AG04450 (cell line): ENCODE results near the gene RRAS2. TPM values are rescaled to one million over a fixed set of nuclear protein-coding genes. Genes with fewer than 3 reads are reported as not detected.

Source experiments
- CTCF ChIA-PET: fragments of 300-600, 350-600 bp; formaldehyde crosslinking; extraction: SDS; loops from one replicate; lab custom pipeline; 2022; ENCODE audit warnings: antibody characterized with exemption, inconsistent platforms; lab: Charles Lee
- POLR2A ChIA-PET: fragments of 350-600 bp; formaldehyde crosslinking; extraction: SDS; loops from one replicate; lab custom pipeline; 2021; ENCODE audit warnings: antibody characterized with exemption, inconsistent platforms; lab: Yijun Ruan, JAX
- DNase-seq: peaks from one replicate; pipeline ENCODE4 v3.0.0-alpha.2; 2011; ENCODE audit warnings: low read depth, low spot score
- H3K27ac ChIP-seq: one replicate; pipeline ENCODE4 v1.5.1; 2012; ENCODE audit warnings: low read depth, low read length, control low read depth
- H3K27me3 ChIP-seq: one replicate; pipeline ENCODE4 v1.6.0; 2012; ENCODE audit warnings: low read length; ENCODE audit not compliant: control insufficient read depth, insufficient read depth
- H3K4me3 ChIP-seq: 2 replicates; pipeline ENCODE4 v1.5.1; 2011; ENCODE audit warnings: mild to moderate bottlenecking, low read depth, low read length, control low read depth
- H3K9me3 ChIP-seq: 2 replicates; pipeline ENCODE4 v1.5.1; 2012; ENCODE audit warnings: low read length; ENCODE audit not compliant: control insufficient read depth, insufficient read depth
- polyA plus RNA-seq: library from polyadenylated mRNA; depleted of rRNA; stranded (reverse); fragments of >200 nt; gene quantifications from 2 replicates; pipeline ENCODE4 v1.2.3, GENCODE V29; 2011
- TF ChIP-seq, protein P1 (sequence below): IDR thresholded peaks from 2 replicates; pipeline ENCODE4 v1.5.1; 2011; ENCODE audit warnings: low read depth, low read length, control low read depth, inconsistent platforms

RRAS2 gene
- polyA plus RNA-seq, 1 experiment, result 95.8 TPM

DNA sequence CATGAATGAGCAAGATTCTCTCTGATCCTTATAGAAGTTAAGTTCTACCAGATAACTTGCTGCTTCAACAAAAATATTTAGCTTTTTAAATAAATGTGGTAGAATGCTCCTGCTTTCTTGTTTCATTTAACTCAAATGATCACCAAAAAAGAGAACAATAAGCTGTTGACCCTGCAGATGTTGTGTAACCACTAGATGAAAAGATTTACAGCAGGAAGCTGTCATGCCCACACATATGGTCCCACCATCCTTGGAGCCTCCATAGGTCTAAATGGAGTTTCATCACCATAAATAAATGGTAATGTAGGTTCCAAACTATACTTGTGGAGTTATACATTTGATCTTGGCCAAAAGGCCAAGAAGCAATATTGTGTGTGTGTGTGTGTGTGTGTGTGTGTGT, 118.8 kb downstream of the RRAS2 start:
- peaks cover 28% of the 10 kb centered on the region for H3K27me3 ChIP-seq

DNA sequence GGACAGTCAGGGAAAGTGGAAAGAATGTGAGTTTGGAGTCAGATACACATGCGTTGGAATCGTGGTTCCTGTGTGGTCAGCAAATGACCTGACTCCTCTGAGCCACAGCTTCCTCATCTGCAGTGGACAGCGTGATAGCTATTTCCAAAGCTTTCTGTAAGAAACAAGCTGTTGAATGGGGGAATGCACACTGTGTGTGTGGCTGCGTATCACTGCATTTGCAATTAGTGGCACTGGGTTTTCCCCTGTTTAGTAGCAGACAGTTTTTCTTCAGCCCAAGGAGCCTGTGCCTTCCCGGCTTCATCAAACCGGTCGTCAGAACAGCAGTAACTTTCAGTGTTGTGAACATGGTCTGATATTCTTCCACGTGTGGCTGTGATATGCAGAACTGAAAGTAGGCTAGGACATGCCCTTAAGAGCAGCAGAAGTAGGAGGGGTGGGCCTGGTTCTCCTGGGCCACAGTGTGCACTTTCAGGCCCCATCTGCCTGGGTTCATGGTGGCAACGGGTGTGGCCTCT, 121.5 kb downstream of the RRAS2 start:
- H3K27ac ChIP-seq, result no peak overlapping the region
- H3K27me3 ChIP-seq, result peaks cover 23% of the 10 kb centered on the region
- POLR2A ChIA-PET, result no interaction called here
- no peaks in the 10 kb centered on the region for H3K9me3 ChIP-seq
- TF ChIP-seq, protein P1, sequence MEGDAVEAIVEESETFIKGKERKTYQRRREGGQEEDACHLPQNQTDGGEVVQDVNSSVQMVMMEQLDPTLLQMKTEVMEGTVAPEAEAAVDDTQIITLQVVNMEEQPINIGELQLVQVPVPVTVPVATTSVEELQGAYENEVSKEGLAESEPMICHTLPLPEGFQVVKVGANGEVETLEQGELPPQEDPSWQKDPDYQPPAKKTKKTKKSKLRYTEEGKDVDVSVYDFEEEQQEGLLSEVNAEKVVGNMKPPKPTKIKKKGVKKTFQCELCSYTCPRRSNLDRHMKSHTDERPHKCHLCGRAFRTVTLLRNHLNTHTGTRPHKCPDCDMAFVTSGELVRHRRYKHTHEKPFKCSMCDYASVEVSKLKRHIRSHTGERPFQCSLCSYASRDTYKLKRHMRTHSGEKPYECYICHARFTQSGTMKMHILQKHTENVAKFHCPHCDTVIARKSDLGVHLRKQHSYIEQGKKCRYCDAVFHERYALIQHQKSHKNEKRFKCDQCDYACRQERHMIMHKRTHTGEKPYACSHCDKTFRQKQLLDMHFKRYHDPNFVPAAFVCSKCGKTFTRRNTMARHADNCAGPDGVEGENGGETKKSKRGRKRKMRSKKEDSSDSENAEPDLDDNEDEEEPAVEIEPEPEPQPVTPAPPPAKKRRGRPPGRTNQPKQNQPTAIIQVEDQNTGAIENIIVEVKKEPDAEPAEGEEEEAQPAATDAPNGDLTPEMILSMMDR, result no peak
- no peak overlapping the region for H3K4me3 ChIP-seq
- CTCF ChIA-PET, result interaction anchor here (1.1 kb wide), 1 partner anchor 7 kb away, joined by 3 read pairs; no protein-coding TSS in a partner anchor
- DNase-seq, result no peak

More for the DNA sequence above, 118.8 kb downstream of the RRAS2 start:
- DNase-seq, result no peak
- Histone ChIP-seq H3K9me3 (no peaks in the 10 kb centered on the region), H3K4me3 (no peak overlapping the region), H3K27ac (no peak overlapping the region)
- POLR2A ChIA-PET, result no interaction called here
- TF ChIP-seq, protein P1, result no peak
- CTCF ChIA-PET, result interaction anchor here (0.6 to 2.3 kb wide), 4 partner anchors 8 to 284 kb away, joined by 3 to 6 read pairs (median 3); no protein-coding TSS in a partner anchor

DNA sequence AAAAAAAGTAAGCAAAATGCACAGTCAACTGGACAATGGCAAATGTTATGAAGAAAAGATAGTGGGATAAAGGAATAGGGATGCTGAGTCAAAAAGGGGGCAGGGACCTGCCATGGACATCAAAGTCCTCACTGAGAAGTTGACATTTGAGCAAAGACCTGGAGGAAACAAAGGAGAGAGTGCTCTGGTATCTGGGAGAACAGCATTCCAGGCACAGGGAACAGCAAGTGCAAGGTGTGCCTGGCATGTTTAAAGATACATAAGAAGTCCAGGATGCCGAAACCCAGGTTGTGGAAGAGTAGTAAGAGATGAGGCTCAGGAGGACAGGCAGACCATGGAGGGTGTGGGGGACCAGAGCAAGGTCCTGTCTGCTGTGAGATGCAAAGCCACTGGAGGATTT, 123.3 kb downstream of the RRAS2 start:
- Histone ChIP-seq H3K9me3 (no peaks in the 10 kb centered on the region), H3K4me3 (no peak overlapping the region), H3K27me3 (peaks cover 13% of the 10 kb centered on the region), H3K27ac (no peak overlapping the region)
- no peak for DNase-seq
- POLR2A ChIA-PET, result no interaction called here
- CTCF ChIA-PET, result interaction anchor here (0.7 kb wide), 1 partner anchor 279 kb away, joined by 4 read pairs; no protein-coding TSS in a partner anchor
- TF ChIP-seq, protein P1, result no peak

DNA sequence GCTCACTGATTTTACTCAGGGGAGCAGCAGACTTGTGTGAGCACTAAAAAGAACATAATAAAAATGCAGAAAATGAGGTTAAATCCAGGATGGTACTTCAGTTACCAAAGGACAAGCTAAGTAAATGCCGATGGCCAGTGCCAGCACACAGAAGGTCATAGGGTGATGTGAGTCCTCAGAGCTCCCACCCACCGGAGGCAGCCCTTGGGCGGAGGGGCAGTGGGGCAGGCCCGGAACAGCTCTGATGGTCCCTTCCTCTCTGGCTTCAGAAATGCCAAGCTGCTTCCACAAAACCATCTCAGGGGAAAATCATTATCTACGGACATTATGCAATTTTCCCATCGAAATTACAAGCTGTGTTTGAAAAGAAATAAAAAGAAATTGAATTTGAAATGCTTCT, 124.5 kb downstream of the RRAS2 start:
- TF ChIP-seq, protein P1, result no peak
- Histone ChIP-seq H3K9me3 (no peaks in the 10 kb centered on the region), H3K27me3 (peaks cover 13% of the 10 kb centered on the region), H3K4me3 (no peak overlapping the region), H3K27ac (no peak overlapping the region)
- DNase-seq, result no peak
- POLR2A ChIA-PET, result no interaction called here
- CTCF ChIA-PET, result no interaction called here

DNA sequence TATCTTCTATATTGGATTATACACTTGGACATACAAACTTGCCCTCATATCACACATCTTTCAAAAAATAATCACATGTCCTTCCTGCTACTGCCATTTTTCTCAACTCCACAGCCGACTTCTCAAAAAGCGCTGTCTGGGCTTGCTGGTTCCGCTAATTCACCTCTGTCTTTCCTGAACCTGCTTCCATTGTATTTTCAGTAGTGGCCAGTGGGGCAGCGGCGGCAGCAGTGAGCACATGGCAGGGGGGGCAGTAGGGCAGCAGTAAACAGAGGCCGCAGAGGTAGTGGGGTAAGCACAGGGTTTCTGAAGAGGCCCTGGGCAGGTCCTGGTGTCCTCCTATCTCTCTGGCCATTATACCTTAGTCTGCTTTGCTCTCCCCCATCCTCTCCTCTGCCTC, 126.3 kb downstream of the RRAS2 start:
- CTCF ChIA-PET, result interaction anchor here (1.0 to 1.1 kb wide), 3 partner anchors 8 to 276 kb away, joined by 3 read pairs; no protein-coding TSS in a partner anchor
- H3K4me3 ChIP-seq, result no peak overlapping the region
- H3K27me3 ChIP-seq, result peaks cover 15% of the 10 kb centered on the region
- TF ChIP-seq, protein P1, result peak; percentile 36
- no peaks in the 10 kb centered on the region for H3K9me3 ChIP-seq
- no peak for DNase-seq
- POLR2A ChIA-PET, result no interaction called here
- no peak overlapping the region for H3K27ac ChIP-seq
